HepG2 (cell line): ENCODE measurements around the gene DNMT3A. TPM values are rescaled to one million over a fixed set of nuclear protein-coding genes. Genes with fewer than 3 reads are reported as not detected.

Experiments
- ATAC-seq: fragments of 200-7000 bp; cut with Tn5 transposase; 3 replicates; pipeline ENCODE4 v1.9.1; 2020; ENCODE audit warnings: mild to moderate bottlenecking, moderate library complexity
- BruUV-seq: library from RNA; stranded (reverse); fragments of 400-500 nt; replicated peaks from 2 replicates; lab custom pipeline; 2021; lab: Mats Ljungman, UMichigan
- CTCF ChIA-PET: fragments of 300-600 bp; formaldehyde crosslinking; extraction: SDS; loops from one replicate; lab custom pipeline; 2021; ENCODE audit warnings: low total read pairs, inconsistent platforms, low intra/inter-chr PET ratio; lab: Yijun Ruan, JAX
- POLR2A ChIA-PET: fragments of 350-600 bp; sonication (Branson Sonifier 250); formaldehyde crosslinking; loops from one replicate; lab custom pipeline; 2020; ENCODE audit warnings: antibody characterized with exemption, inconsistent platforms; lab: Yijun Ruan, JAX
- DNase-seq: peaks from one replicate; pipeline ENCODE4 v3.0.0-alpha.2; 2015; ENCODE audit warnings: low spot score
- FAIRE-seq: peaks from 3 replicates; lab custom pipeline; 2011; peaks lifted over from hg19 to GRCh38; lab: Jason Lieb, UNC
- H2AFZ ChIP-seq: one replicate; pipeline ENCODE4 v1.6.1; 2011; ENCODE audit warnings: low read length, inconsistent platforms
- H3K27ac ChIP-seq: fragments of 300-600 bp; 3 replicates; pipeline ENCODE4 v1.8.0; 2011; ENCODE audit warnings: mixed run types, mild to moderate bottlenecking, mixed read lengths, low read length, inconsistent platforms; ENCODE audit not compliant: insufficient read depth; ENCODE audit errors: extremely low read length
- H3K27me3 ChIP-seq, 2 experiments: fragments of 200-600 bp in 1 of 2; 2 replicates in 1 of 2; 3 replicates in 1 of 2; pipeline versions ENCODE4 v1.6.0 to v1.8.0; 2011; ENCODE audit warnings: low read length in 2 of 2, mild to moderate bottlenecking in 2 of 2, moderate library complexity in 2 of 2, inconsistent platforms in 1 of 2; ENCODE audit not compliant: insufficient read depth in 2 of 2, control insufficient read depth in 1 of 2
- H3K36me3 ChIP-seq, 2 experiments: fragments of 200-600 bp in 1 of 2; replicated peaks in 1 of 2; 2 replicates in 1 of 2; 3 replicates in 1 of 2; pipeline versions ENCODE4 v1.5.1 to v1.8.0; 2011; ENCODE audit warnings: low read length in 2 of 2, inconsistent platforms in 1 of 2; ENCODE audit not compliant: insufficient read depth in 2 of 2, control insufficient read depth in 1 of 2
- H3K4me1 ChIP-seq: 2 replicates; pipeline ENCODE4 v1.5.1; 2012; ENCODE audit warnings: low read length, inconsistent platforms; ENCODE audit not compliant: insufficient read depth
- H3K4me2 ChIP-seq: 2 replicates; pipeline ENCODE4 v1.6.0; 2011; ENCODE audit warnings: low read depth, low read length, inconsistent platforms
- H3K4me3 ChIP-seq, 3 experiments: fragments of 200-600 bp in 1 of 3; sonication (generic), shearing (Covaris generic) in 1 of 3; replicated peaks in 1 of 3; 2 replicates each; pipeline ENCODE4 v1.5.1; 2011 to 2016; ENCODE audit warnings: low read length in 3 of 3, inconsistent platforms in 2 of 3, low read depth in 2 of 3, mild to moderate bottlenecking in 2 of 3, control low read depth in 1 of 3, mixed read lengths in 1 of 3; ENCODE audit not compliant: insufficient read depth in 1 of 3
- H3K79me2 ChIP-seq: one replicate; pipeline ENCODE4 v1.6.1; 2011; ENCODE audit warnings: low read length, inconsistent platforms; ENCODE audit not compliant: insufficient read depth
- H3K9ac ChIP-seq: 2 replicates; pipeline ENCODE4 v1.6.0; 2011; ENCODE audit warnings: mild to moderate bottlenecking, low read depth, low read length, inconsistent platforms; ENCODE audit not compliant: insufficient read depth
- H3K9me3 ChIP-seq: 2 replicates; pipeline ENCODE4 v1.5.1; 2012; ENCODE audit warnings: mild to moderate bottlenecking, low read length
- H4K20me1 ChIP-seq: 2 replicates; pipeline ENCODE4 v1.6.0; 2011; ENCODE audit warnings: inconsistent platforms, mild to moderate bottlenecking, low read length, moderate library complexity; ENCODE audit not compliant: insufficient read depth
- BHLHE40 ChIP-seq: IDR thresholded peaks from 2 replicates; pipeline ENCODE4 v1.6.1; 2011; ENCODE audit warnings: low read length, improper control_type of control experiment
- KLF11 ChIP-seq: IDR thresholded peaks from 2 replicates; pipeline ENCODE4 v1.6.1; 2016; ENCODE audit warnings: missing compliant biosample characterization
- NONO ChIP-seq, 2 experiments: fragments of 450-650 bp in 1 of 2; sonication (generic) in 1 of 2; formaldehyde crosslinking in 1 of 2; IDR thresholded peaks in 1 of 2; conservative IDR thresholded peaks in 1 of 2; 2 replicates each; pipeline versions ENCODE4 v1.6.1 to v1.8.0; 2017 to 2022; ENCODE audit warnings: mild to moderate bottlenecking in 1 of 2, missing genetic modification reagents in 1 of 2, moderate library complexity in 1 of 2
- SKI ChIP-seq: fragments of 450-650 bp; IDR thresholded peaks from one replicate; pipeline ENCODE4 v1.6.1; 2018; ENCODE audit warnings: mild to moderate bottlenecking; ENCODE audit not compliant: partially characterized antibody
- SMARCC2 ChIP-seq: fragments of 450-650 bp; IDR thresholded peaks from 2 replicates; pipeline ENCODE4 v1.6.1; 2017; ENCODE audit warnings: antibody characterized with exemption, mild to moderate bottlenecking
- ZBTB39 ChIP-seq: sonication (generic); formaldehyde crosslinking; IDR thresholded peaks from 2 replicates; pipeline ENCODE4 v1.5.0; 2020; ENCODE audit warnings: missing genetic modification reagents
- ZMYM3 ChIP-seq: sonication (generic); formaldehyde crosslinking; IDR thresholded peaks from 2 replicates; pipeline ENCODE4 v1.5.1; 2020; ENCODE audit warnings: mild to moderate bottlenecking, missing genetic modification reagents
- ZNF441 ChIP-seq: sonication (generic); formaldehyde crosslinking; IDR thresholded peaks from 2 replicates; pipeline ENCODE4 v1.7.0; 2021; ENCODE audit warnings: missing genetic modification reagents, borderline replicate concordance
- ZNF510 ChIP-seq: sonication (generic); formaldehyde crosslinking; IDR thresholded peaks from 2 replicates; pipeline ENCODE4 v1.4.0; 2020; ENCODE audit warnings: low read depth, mild to moderate bottlenecking, missing genetic modification reagents
- ZNF570 ChIP-seq: sonication (generic); formaldehyde crosslinking; IDR thresholded peaks from 2 replicates; pipeline ENCODE4 v1.4.0; 2020; ENCODE audit warnings: mild to moderate bottlenecking, missing genetic modification reagents, borderline replicate concordance
- ZNF572 ChIP-seq: sonication (generic); formaldehyde crosslinking; IDR thresholded peaks from 2 replicates; pipeline ENCODE4 v1.5.1; 2020; ENCODE audit warnings: mild to moderate bottlenecking, missing genetic modification reagents
- WGBS: methylation state at CpG from one replicate; pipeline ENCODE4 v1.1.6; 2017; ENCODE audit warnings: low lambda C conversion rate; 5-methylcytosine and 5-hydroxymethylcytosine counted together
- in situ Hi-C: cut with HindIII; loops from 2 replicates; pipeline ENCODE4 v1.10.0; 2017; ENCODE audit warnings: low pct_unique_long_range_greater_than_20kb; ENCODE audit not compliant: extremely low pct_ligation_motif_present
- intact Hi-C: fragments of 100-400 bp; cut with micrococcal nuclease; formaldehyde crosslinking; loops from one replicate; pipeline ENCODE4 v1.10.0; 2022; ENCODE audit not compliant: unreplicated experiment
- polyA plus RNA-seq, 8 experiments: library from polyadenylated mRNA; depleted of rRNA in 3 of 8; stranded (reverse) in 7 of 8; unstranded in 1 of 8; fragments of >200 nt; fragmentation: Illumina TruSeq in 4 of 8; extraction: Trizol in 4 of 8; gene quantifications; 2 replicates each; pipeline versions ENCODE4 v1.2.1 to v1.2.3, GENCODE V29; 2011 to 2016; ENCODE audit warnings: low read depth in 4 of 8, missing spikeins in 1 of 8, mixed read lengths in 1 of 8; ENCODE audit not compliant: insufficient read depth in 1 of 8
- total RNA-seq, 5 experiments: library from RNA; depleted of rRNA; stranded (reverse); fragments of >200 nt; fragmentation: Illumina TruSeq; extraction: Trizol; gene quantifications; 2 replicates each; pipeline ENCODE4 v1.2.3, GENCODE V29; 2016; ENCODE audit warnings: low read depth in 1 of 5
- TF ChIP-seq, protein P1 (sequence below): IDR thresholded peaks from 2 replicates; pipeline ENCODE4 v1.4.0; 2020; ENCODE audit warnings: mild to moderate bottlenecking, missing genetic modification reagents

The DNMT3A gene
- total and polyA plus RNA-seq, 2 of the 13 experiments (the other 11 are each of a cell fraction or from before 2014, with no cell fraction given): 14.7 to 29.1 TPM

GRCh38 chr2:25293958-25294562 lies 47.7 kb downstream of the DNMT3A start:
- H3K79me2 ChIP-seq: no peaks in the 10 kb centered on the region
- H3K27me3 ChIP-seq: no peaks in the 10 kb centered on the region
- H2AFZ ChIP-seq: no peak overlapping the region
- in situ Hi-C loops: no loop called here
- no peaks in the 10 kb centered on the region for H4K20me1 ChIP-seq
- H3K36me3 ChIP-seq: no peaks in the 10 kb centered on the region
- WGBS: 74% methylated on average over 13 of the region's 13 CpGs
- no peak overlapping the region for H3K27ac ChIP-seq
- H3K9me3 ChIP-seq: no peaks in the 10 kb centered on the region
- BruUV-seq: no TSS peak
- no peak overlapping the region for H3K9ac ChIP-seq
- ChIA-PET CTCF (no interaction called here), POLR2A (no interaction called here)
- intact Hi-C loops: no loop called here
- ATAC-seq (peak; percentile 8; the same call in 1 of the 3 replicates), FAIRE-seq (no peak), DNase-seq (no peak)
- no peak overlapping the region for H3K4me2 ChIP-seq
- TF ChIP-seq, protein P1, sequence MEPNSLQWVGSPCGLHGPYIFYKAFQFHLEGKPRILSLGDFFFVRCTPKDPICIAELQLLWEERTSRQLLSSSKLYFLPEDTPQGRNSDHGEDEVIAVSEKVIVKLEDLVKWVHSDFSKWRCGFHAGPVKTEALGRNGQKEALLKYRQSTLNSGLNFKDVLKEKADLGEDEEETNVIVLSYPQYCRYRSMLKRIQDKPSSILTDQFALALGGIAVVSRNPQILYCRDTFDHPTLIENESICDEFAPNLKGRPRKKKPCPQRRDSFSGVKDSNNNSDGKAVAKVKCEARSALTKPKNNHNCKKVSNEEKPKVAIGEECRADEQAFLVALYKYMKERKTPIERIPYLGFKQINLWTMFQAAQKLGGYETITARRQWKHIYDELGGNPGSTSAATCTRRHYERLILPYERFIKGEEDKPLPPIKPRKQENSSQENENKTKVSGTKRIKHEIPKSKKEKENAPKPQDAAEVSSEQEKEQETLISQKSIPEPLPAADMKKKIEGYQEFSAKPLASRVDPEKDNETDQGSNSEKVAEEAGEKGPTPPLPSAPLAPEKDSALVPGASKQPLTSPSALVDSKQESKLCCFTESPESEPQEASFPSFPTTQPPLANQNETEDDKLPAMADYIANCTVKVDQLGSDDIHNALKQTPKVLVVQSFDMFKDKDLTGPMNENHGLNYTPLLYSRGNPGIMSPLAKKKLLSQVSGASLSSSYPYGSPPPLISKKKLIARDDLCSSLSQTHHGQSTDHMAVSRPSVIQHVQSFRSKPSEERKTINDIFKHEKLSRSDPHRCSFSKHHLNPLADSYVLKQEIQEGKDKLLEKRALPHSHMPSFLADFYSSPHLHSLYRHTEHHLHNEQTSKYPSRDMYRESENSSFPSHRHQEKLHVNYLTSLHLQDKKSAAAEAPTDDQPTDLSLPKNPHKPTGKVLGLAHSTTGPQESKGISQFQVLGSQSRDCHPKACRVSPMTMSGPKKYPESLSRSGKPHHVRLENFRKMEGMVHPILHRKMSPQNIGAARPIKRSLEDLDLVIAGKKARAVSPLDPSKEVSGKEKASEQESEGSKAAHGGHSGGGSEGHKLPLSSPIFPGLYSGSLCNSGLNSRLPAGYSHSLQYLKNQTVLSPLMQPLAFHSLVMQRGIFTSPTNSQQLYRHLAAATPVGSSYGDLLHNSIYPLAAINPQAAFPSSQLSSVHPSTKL (CRISPR knock-in tag): no peak
- TF ChIP-seq ZNF570 (CRISPR knock-in tag) (no peak), KLF11 (CRISPR knock-in tag) (no peak)
- 0 out of 2 replicates have a peak, but pooled peaks cover 5% of the 10 kb centered on the region for H3K4me1 ChIP-seq
- H3K4me3 ChIP-seq: no peak overlapping the region

DNA sequence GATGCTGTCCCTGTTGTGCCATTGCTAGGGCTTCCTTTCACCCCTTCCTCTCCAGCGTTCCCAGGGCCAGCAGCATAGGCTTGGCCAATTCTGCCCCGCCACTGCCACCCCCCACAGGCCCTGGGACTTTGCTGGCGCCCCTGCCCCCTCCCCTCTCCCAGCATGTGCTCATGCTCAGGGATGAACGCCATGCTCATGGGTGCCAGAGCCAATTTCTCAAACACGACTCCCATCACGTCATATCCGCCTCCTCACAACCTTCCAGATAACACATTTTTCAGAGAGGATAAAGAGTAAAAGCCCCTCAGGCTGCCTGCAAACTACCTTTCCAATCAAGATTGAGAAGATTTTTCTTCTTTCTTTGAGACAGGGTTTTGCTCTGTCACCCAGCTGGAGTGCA lies 48.6 kb downstream of the DNMT3A start:
- no peak overlapping the region for H3K4me3 ChIP-seq
- WGBS: 65% methylated on average over 7 of the region's 7 CpGs
- ChIA-PET POLR2A (no interaction called here), CTCF (no interaction called here)
- H3K9me3 ChIP-seq: no peaks in the 10 kb centered on the region
- H2AFZ ChIP-seq: no peak overlapping the region
- H4K20me1 ChIP-seq: no peaks in the 10 kb centered on the region
- in situ Hi-C loops: no loop called here
- no peaks in the 10 kb centered on the region for H3K36me3 ChIP-seq
- no peaks in the 10 kb centered on the region for H3K27me3 ChIP-seq
- no peak overlapping the region for H3K4me2 ChIP-seq
- no peak overlapping the region for H3K9ac ChIP-seq
- H3K4me1 ChIP-seq: 0 out of 2 replicates have a peak, but pooled peaks cover 5% of the 10 kb centered on the region
- H3K79me2 ChIP-seq: no peaks in the 10 kb centered on the region
- no peak overlapping the region for H3K27ac ChIP-seq
- no TSS peak for BruUV-seq
- DNase-seq: no peak
- FAIRE-seq: no peak
- intact Hi-C loops: no loop called here
- no peak for ATAC-seq
- TF ChIP-seq BHLHE40 (no peak), ZNF441 (CRISPR knock-in tag) (no peak), ZNF510 (CRISPR knock-in tag) (no peak), ZBTB39 (no peak), ZNF572 (CRISPR knock-in tag) (no peak), NONO (IDR thresholded peaks at IDR 0.05) (no peak), NONO (CRISPR knock-in tag; conservative IDR thresholded peaks at IDR 0.05) (no peak), ZMYM3 (CRISPR knock-in tag) (no peak), SKI (no peak), SMARCC2 (no peak)
